GDM1 (cell line): ENCODE results near the gene ZNF503.

Source experiments
- DNase-seq: peaks from one replicate; lab custom pipeline; 2025; lab: John Stamatoyannopoulos, UW

The ZNF503 gene

GRCh38 chr10:75431180-75432111, 29.9 kb upstream of the ZNF503 start, which contains the start of gene LRMDA:
LRMDA (plus strand) TSS chr10:75431624.
- no peak for DNase-seq

DNA sequence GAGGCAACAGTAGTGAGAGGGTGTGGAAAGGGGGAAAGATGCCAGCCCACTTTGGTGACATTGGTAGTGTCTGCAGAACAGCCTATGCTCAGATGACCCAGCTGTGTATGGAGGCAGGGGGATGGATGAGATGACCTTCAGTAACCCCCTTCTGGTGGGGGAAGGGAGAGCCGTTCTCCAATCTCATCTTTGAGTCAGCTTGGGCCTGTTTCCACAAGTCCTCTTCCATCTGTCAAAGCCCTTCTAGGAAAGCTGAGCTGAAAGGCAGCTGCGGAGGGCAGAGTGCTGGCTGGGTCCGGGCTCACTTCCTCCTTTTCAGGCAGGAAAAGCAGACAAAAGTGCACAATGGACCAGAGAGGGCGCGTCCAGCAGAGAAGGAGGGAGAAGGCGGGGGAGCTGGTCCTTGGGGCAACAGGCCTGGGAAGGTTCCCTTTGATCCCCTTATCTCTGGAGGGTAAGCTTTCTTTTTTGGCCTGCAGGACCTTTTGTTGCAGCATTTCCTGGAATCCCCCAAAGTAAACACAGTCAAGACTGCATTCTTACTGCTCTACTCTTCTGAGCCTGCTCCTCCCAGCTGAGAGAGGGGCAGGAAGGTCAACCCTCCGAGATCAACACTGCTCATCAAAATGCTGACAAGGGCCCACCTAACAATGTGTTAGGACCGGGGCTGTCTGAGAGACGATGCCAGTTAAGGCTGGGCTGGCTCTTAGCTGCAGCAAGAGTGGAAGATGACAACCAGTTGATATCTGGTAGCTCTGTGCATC, 28.6 kb upstream of the ZNF503 start:
- peak; percentile 33 for DNase-seq

- DNase-seq: no peak
Observed at GRCh38 chr10:75429159-75429827, 27.7 kb upstream of the ZNF503 start.

GRCh38 chr10:75428434-75429158, 27.0 kb upstream of the ZNF503 start:
- no peak for DNase-seq

DNA sequence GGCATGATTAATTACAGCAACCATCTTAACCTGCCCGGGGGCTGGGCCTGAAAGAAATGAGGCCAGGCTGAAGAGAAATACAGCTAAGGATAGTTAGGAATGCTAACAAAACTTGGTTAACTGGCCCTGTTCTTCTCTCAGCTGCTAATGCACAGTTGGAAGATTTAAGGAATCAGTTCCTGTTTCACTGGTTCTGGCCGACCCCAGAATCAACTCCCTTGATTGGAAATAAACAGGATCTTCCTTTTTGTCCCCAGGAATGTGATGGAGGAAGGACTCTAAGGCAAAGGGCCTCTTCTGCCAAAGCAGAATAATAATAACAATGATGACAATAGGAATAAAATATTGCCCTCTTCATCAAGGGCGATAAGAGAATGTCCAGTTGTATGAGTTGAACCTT, 26.4 kb upstream of the ZNF503 start:
- no peak for DNase-seq

GRCh38 chr10:75426880-75427279, 25.3 kb upstream of the ZNF503 start:
- DNase-seq: no peak

- no peak for DNase-seq
Observed at GRCh38 chr10:75425291-75426079, 23.9 kb upstream of the ZNF503 start.

- no peak for DNase-seq
Observed at GRCh38 chr10:75424571-75424970, 23.0 kb upstream of the ZNF503 start.

- DNase-seq: no peak
Observed at GRCh38 chr10:75422913-75423312, 21.3 kb upstream of the ZNF503 start.

GRCh38 chr10:75418712-75419111, 17.1 kb upstream of the ZNF503 start:
- DNase-seq: no peak

DNA sequence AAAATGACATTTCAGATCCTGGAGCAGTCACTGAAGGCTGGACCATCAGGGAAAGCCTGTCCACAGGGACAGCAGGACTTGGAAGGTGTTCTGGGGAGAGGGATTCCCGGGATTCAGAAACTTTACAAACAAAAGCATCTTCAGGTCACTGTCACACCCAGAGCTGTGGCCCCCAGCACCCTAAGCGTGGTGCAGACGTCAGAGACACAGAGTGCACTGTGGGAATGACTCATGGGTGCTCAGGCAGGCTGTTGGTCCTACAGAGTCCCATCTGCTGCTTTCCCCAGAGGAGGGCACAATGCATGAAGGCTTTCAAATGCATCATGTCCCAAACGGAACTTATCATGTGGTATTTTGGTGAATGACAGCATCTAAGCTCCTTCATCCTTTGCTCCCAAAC, 16.7 kb upstream of the ZNF503 start:
- DNase-seq: no peak

DNA sequence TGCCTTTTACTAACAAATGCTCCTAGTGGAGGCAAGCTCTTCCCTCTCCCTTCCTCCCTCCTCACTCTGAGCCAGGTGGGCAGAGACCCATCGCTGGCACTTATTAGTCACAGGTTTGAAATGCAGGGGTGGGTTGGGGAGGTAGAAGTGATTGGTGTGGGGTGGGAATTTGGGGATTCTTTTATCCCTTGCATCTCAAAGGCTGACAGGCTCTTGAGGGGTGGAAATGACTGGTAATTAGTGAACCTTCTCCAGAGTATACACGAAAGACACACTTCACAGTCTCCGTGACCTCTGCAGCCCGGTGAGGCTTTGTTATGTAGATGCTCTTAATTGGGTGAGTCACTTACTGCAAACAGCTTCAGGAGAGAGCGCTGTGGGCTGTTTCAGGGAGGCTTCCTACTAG, 16.0 kb upstream of the ZNF503 start:
- DNase-seq: no peak

GRCh38 chr10:75414527-75414926, 13.0 kb upstream of the ZNF503 start:
- no peak for DNase-seq

GRCh38 chr10:75410132-75411005, 8.8 kb upstream of the ZNF503 start:
- DNase-seq: no peak

DNA sequence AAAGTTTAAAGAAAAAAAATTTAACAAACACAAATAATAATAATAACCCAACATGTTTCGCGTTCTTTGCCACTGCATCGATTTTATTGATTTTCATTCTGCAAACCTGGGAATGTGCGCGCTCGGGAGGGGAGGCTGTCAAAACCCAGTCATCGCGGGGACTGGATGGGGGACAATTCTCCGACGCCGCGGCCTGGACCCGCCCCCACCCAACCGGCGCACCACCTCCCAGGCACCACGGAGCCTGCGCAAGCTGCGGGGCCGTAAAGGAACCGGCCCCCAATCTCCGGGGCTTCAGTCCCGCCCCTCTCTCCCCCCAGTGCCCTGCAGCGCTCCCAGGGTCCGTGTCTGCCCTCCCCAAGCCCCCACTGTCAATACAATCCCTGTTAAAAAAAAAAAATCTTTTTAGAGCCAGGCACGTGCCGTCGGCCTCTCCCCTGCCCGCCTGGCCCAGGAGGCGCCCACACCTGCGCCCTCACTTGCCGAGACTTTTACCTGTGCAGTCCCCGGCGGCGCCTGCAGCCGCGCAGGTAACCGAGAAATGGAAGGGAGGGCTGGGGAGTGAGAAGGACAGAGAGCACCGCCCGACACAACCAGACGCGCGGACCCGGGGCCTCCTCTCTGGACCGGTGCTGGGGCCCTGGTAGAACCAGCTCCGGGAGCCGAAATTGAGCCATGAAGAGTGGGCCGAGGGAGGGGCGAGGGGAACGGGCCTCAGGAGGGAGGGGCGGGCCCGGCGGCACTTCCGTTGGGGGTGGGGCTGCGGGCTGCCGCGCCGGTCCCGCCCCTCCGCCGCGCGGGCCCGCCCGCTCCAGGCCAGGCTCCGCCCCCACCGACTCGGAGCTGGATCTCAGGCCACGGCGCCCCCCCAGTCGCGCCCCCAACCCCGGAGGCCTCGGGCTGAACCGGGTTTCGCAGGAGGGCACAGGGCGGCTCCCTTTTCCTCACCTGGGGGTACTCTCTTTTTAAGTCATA, 7.6 kb upstream of the ZNF503 start:
- DNase-seq: peak; percentile 15

- no peak for DNase-seq
Observed at GRCh38 chr10:75408509-75408875, 6.9 kb upstream of the ZNF503 start.

DNA sequence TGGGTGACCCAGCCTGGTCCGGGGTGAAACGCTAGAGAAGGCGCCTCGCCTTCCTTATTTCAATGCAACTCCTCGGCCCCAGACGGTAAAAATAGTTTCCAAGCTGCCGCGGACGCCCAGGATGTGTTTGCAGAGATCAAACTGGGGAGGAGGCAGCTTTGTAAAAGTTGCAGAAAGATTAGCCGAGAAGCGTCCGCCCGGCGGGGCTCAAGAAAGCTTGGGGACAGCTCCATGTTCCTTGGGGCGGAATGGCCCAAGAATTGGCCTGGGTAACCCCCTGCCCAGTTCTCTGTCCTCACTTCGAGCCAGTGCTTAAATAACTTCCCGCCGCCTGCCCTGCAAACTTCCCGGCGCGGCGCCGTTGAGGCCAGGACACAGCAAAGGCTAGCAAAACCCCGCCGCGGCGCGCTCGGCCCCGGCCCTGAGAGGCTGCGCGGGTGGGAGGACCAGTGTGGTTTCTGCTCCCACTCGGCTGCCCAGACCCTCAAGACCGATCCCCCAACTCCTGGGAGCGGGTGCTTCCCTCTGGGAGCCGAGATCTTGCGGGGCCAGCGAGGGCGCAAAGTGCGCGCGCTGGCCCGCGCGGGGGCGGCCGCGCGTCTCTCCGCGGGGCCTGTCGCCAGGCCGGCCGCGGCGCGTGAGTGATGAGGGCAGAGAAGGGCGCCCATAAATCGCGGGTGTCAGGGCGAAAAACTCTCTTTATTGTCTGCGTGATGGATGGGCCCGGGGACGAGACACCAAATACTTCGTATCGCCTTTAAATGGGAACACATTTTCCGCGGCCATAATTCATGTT, 6.3 kb upstream of the ZNF503 start:
- DNase-seq: no peak

- no peak for DNase-seq
Observed at GRCh38 chr10:75407224-75407712, 5.7 kb upstream of the ZNF503 start.
